ENCODE measurements around the gene OR7A10. TPM values are rescaled to one million over a fixed set of nuclear protein-coding genes. Genes with fewer than 3 reads are reported as not detected.

Gene OR7A10
- not detected for total RNA-seq

GRCh38 chr19:14848822-14849221, at the start of gene OR7A10:
OR7A10 (minus strand) TSS chr19:14848922; CDS start chr19:14841877, 7,045 bp downstream.

GRCh38 chr19:14886032-14886431, 37.3 kb upstream of the OR7A10 start, which contains the start of gene OR7A17:
OR7A17 (minus strand) TSS chr19:14886132; CDS start chr19:14881355, 4,777 bp downstream.

GRCh38 chr19:14835011-14835410, 13.7 kb downstream of the OR7A10 start, which contains the start of the genes OR7A5 and OR7C1:
OR7A5 (minus strand) TSS chr19:14835185; CDS start chr19:14828241, 6,944 bp downstream.
OR7C1 (minus strand) TSS chr19:14835185; CDS start chr19:14800136, 35,049 bp downstream.

Small RNA genes within 50 kb of the gene (small RNA-seq; reads per million reads assigned to genes)
- gene AC005255.1 (0 to 0.06 reads per million in 2 donors), gene OR7A18P (0 reads per million in 2 donors)

Other genes starting within 250 kb of the OR7A10 start
- gene ADGRE3, start 174.1 kb downstream of the OR7A10 start, total RNA-seq: not detected
- 10 to 100 TPM in 1 of 2 donors, 1 to 10 TPM in 1; 6.7 to 17.6 TPM for gene ZNF333, start 158.9 kb downstream of the OR7A10 start, total RNA-seq
- gene ADGRE2, start 70.4 kb downstream of the OR7A10 start, total RNA-seq: 1 to 10 TPM; 1.4 to 1.7 TPM
- 1 to 10 TPM in 1 of 2 donors, under 1 TPM in 1; 0.33 to 3.1 TPM for gene OR7A5, start 13.7 kb downstream of the OR7A10 start, total RNA-seq
- 1 to 10 TPM in 1 of 2 donors, under 1 TPM in 1; under 0.01 to 1.7 TPM for gene OR7C1, start 13.7 kb downstream of the OR7A10 start, total RNA-seq
- gene OR7A17, start 37.2 kb upstream of the OR7A10 start, total RNA-seq: not detected
- gene OR7C2, start 92.6 kb upstream of the OR7A10 start, total RNA-seq: not detected
- gene SLC1A6, start 130.9 kb upstream of the OR7A10 start, total RNA-seq: not detected
- not detected for gene CASP14, start 200.6 kb upstream of the OR7A10 start, total RNA-seq
- not detected for gene OR1I1, start 233.3 kb upstream of the OR7A10 start, total RNA-seq

All from melanocyte of skin (primary cell).